NCI-H2107 (cell line): ENCODE measurements around the gene PPP1R26.

Experiments used
- DNase-seq: peaks from one replicate; lab custom pipeline; 2025; lab: John Stamatoyannopoulos, UW

Gene PPP1R26

GRCh38 chr9:135488013-135488330, 8.4 kb downstream of the PPP1R26 start:
- no peak for DNase-seq

- no peak for DNase-seq
Observed at GRCh38 chr9:135488527-135488926, 8.9 kb downstream of the PPP1R26 start.

DNA sequence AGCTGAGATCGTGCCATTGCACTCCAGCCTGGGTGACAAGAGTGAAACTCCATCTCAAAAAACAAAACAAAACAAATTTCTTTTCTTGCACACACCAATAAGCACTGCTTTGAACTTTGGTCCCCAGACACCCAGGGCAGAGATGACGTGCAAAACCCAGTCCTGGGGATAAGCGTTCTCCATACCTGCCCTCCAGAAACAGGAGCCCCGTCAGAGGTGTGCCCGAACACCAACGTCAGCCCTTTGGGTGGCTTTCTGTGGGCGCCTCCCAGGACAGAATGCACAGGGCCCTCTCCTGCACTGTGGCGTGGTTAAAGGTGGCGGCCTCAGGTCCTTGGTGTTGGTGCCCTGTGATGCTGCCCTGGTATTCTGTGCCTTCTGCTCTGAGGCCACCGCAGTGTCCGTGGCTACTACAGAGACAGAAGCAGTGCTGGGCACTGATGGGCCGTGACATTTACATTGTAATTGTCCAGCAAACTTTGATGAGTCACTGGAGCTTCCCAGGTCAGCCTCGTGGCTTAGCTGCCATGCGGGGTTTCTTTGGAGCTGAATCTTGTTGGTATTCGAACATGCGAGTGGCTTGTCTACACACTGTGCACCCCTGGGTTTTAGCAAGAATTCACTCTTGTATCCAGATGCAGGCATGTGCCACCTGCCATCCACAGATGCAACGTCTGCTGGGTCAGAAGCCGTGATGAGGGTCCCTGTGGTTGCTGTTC, 9.8 kb downstream of the PPP1R26 start:
- no peak for DNase-seq

- no peak for DNase-seq
Observed at GRCh38 chr9:135490166-135490870, 10.7 kb downstream of the PPP1R26 start.

GRCh38 chr9:135490980-135491464, 11.4 kb downstream of the PPP1R26 start:
- DNase-seq: no peak

DNA sequence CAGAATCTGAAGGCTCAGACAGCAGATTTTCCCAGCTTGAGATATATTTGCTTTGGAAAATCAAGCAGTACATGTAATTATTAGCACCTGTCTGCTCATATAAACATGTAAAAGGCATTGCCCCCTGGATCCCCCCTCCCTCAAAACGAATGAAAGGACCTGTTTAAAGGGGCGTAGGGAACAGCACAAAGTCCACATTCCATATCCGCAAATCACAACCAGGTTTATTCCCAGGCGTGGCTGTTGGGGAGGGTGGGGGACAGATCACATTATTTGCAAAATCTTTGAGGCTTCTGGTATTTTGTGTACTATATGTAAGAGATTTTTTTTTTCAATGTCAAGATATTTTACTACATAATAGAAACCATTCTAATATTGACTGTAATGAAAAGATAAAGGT, 12.2 kb downstream of the PPP1R26 start:
- DNase-seq: no peak

DNA sequence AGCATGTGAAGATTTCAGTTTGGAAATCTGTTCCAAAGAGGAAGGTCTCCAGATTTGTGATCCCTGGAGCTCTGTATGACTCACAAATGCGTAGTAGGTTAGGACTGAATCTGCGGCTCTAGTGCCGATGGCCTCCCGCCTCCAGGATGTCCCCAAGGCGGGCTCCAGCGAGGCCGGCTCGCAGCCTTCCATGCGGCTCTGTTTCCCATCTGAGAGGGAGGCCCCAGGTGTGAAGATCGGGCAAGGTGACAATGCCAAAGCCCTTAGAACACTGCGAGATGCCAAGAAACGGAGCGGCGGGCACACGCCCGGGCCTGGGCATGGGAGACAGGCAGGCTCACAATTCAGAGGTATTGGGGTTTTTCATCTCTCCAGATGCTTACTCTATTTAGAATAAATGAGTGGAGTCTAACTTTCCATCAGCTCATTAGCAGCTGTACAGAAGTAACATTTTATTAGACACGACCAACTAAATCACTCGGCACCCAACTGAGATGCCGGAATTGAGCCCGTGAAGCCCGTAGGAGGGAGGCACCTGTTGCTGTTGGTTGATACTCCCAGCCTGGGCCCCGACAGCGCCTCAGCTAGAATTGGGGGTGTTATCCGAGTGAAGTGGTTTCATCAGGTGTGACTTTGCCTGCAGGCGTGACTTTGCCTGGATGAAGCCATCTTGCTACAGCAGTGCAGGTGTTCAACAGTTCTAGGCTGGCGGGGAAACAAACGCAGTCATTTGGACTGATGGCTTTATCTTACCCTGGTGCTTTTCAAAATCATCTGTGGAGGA, 13.5 kb downstream of the PPP1R26 start:
- DNase-seq: no peak

DNA sequence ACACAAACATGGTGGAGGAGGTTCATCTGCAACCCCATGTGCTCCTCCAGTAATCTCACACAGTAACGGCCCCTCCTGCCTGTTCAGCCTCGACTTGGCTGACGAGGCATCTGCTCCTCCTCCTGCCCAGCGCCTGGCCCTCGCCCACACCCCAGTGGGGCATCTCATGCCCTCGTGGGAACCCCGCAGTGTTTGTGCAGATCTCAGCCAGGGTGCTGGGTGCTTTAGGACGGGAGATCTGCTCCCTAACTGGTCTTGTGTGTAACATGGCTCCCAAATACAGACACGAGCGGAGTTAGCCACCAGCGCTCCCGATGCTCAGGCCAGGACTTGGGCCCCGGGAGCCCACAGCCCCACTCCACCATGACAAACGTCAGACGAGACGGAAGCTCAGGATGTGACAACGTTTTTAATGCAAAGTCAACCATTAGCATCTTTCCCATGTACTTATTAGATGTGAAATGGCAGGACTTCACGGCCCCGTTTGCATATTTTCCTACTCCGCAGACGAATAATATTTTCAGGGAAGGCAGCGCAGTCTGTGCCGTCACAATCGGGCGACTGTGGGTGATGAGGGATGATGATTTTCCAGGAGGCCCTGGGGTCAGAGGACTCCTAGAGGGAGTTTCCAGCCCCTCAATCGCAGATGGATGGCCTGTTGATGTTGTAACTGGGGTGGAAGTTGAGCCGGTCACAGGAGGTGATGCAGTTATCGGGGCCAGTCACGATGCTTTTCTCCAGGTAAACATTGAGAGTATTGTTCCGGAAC, 15.4 kb downstream of the PPP1R26 start:
- DNase-seq: no peak

DNA sequence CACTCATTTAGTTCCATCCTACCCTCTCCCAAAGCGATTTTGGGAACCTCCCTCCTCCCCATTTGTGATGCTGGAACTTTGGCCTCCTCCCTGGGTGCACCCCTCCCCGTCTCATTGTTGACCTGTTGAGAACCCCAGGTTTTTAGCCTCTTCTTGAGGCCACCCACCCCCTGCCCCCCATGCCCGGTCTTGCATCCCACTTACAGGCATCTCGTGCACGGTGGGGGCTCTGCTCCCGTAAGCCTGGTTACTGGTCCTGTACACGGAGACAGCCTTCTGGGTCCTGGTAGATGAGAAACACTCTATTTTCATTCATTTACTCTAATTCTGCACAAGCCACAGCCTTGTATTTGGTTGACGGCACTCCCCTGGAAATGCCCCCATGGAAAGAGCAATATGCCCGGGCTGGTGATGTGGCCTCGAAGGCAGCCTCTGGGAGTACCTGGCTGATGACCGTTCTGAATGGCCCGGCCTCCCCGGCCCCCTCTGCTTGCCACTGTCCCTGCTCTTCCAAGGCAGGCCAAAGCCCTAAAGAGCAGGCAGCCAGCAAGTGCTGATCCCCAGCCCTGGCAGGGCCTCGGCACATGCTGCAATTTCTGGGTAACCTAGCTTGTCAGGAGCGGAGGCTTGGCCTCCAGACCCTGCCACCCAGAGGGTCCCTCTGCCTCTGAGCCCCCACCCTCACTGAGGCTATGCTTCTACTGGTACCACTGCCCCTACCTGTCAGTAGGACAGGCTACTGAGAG, 19.0 kb downstream of the PPP1R26 start:
- DNase-seq: no peak

- DNase-seq: peak; percentile 68
Observed at GRCh38 chr9:135499326-135500070, 19.9 kb downstream of the PPP1R26 start.

DNA sequence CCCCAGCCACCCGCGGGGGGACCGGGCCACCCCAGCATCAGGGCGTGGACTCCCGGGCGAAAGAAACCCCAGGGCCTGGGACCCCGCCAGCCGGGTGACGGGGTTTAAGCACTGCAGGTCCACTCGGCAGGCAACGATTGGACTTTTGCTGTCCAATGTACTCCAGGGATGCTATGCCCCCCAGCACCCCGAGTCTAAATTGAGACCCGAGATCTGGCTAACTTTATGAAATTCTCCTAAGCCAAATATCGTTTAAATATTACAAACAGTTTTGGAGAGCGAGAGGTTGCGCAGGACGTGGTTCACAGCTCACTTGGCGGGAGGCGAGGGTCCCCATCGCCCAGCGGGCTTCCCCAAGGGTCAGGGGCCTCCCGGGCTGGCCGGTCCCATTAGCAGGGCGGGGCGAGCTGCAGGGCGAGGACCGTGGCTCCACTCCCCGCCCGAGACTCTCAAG, 20.5 kb downstream of the PPP1R26 start:
- DNase-seq: no peak

GRCh38 chr9:135500525-135501260, 21.1 kb downstream of the PPP1R26 start, which contains the start of gene MRPS2:
Gene MRPS2 (plus strand): TSS chr9:135500682. CDS start chr9:135500711, 29 bp downstream.
- DNase-seq: peak; percentile 89

- DNase-seq: no peak
Observed at GRCh38 chr9:135501261-135502167, 21.9 kb downstream of the PPP1R26 start.

DNA sequence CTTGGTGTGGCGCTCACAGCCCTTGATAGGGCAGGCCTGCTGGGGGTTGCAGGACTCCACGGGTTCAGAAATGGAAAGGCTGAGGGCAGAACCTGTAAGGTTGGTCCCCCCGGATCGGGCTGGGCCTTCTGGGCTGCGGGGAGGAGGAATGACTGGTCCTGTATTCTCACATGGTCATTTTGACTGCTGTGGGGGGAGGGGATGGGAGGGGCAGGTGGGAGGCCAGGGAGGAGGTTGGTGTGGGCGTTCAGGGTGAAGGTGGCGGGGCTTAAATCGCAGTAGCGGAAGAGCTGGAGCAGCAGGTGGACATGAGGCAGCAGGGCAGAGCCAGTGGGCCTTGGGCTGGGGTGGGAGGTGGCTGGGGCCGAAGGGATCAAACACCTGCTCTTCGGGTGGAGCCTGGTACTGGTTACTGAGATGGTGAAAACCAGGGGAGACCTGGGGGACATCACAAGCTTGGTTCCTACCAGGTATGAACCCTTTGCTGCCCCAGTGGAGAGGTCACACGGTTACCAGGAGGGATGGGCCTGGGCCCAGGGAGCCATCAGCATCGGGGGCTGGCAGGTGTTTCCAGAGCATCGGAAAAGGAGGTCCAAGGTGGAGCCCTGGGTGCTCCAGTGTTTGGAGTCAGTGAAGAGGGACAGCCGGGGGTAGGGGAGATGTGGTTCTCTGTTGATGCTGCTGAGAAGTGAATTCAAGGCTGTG, 22.7 kb downstream of the PPP1R26 start:
- no peak for DNase-seq

- DNase-seq: no peak
Observed at GRCh38 chr9:135502873-135503321, 23.3 kb downstream of the PPP1R26 start.

DNA sequence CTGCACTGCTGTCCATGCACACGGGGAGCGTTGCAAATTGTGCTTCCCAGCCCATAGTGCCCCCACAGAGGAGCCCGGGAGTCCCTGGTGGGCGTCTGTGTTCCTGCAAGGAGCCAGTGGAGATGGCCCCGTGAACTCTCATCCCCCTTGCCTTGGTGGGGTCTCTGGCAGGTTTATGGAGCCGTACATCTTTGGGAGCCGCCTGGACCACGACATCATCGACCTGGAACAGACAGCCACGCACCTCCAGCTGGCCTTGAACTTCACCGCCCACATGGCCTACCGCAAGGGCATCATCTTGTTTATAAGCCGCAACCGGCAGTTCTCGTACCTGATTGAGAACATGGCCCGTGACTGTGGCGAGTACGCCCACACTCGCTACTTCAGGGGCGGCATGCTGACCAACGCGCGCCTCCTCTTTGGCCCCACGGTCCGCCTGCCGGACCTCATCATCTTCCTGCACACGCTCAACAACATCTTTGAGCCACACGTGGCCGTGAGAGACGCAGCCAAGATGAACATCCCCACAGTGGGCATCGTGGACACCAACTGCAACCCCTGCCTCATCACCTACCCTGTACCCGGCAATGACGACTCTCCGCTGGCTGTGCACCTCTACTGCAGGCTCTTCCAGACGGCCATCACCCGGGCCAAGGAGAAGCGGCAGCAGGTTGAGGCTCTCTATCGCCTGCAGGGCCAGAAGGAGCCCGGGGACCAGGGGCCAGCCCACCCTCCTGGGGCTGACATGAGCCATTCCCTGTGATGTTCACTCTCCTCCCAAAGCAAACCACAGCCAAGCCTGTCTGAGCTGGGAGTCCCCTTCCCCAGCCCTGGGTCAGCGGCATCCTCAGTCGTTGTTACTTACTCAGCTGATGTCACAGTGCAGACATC, 24.0 kb downstream of the PPP1R26 start:
- DNase-seq: no peak
